Esophagus muscularis mucosa (tissue), 3 donors: Measurements from ENCODE around the gene SCAANT1.

Experiments
- POLR2AphosphoS5 ChIP-seq, 2 donors: sonication (generic); formaldehyde crosslinking; IDR thresholded peaks; one replicate each; pipeline ENCODE4 v1.6.1; 2017; ENCODE audit warnings: antibody characterized with exemption in 2 of 2
- TF ChIP-seq, protein P1 (sequence below), 3 experiments: fragments of 200-600 bp in 2 of 3; fragments of 450-650 bp in 1 of 3; sonication (generic) in 2 of 3; IDR thresholded peaks; one replicate each; pipeline ENCODE4 v1.5.1; 2017 to 2019; ENCODE audit warnings: antibody characterized with exemption in 3 of 3, mild to moderate bottlenecking in 2 of 3, moderate library complexity in 1 of 3

GRCh38 chr3:63942528-63942927 lies 30.3 kb upstream of the SCAANT1 start:
- no peak for TF ChIP-seq POLR2AphosphoS5 (IDR thresholded peaks at IDR 0.05)
- TF ChIP-seq, protein P1, sequence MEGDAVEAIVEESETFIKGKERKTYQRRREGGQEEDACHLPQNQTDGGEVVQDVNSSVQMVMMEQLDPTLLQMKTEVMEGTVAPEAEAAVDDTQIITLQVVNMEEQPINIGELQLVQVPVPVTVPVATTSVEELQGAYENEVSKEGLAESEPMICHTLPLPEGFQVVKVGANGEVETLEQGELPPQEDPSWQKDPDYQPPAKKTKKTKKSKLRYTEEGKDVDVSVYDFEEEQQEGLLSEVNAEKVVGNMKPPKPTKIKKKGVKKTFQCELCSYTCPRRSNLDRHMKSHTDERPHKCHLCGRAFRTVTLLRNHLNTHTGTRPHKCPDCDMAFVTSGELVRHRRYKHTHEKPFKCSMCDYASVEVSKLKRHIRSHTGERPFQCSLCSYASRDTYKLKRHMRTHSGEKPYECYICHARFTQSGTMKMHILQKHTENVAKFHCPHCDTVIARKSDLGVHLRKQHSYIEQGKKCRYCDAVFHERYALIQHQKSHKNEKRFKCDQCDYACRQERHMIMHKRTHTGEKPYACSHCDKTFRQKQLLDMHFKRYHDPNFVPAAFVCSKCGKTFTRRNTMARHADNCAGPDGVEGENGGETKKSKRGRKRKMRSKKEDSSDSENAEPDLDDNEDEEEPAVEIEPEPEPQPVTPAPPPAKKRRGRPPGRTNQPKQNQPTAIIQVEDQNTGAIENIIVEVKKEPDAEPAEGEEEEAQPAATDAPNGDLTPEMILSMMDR (IDR thresholded peaks at IDR 0.05), result no peak
